Measurements from ENCODE around the gene ZNF366. TPM values are rescaled to one million over a fixed set of nuclear protein-coding genes. Genes with fewer than 3 reads are reported as not detected.

ZNF366 gene
- total and polyA plus RNA-seq, 9 donors: 0.83 to 3.5 (median 1.6) TPM

- H3K4me1 ChIP-seq (ENCODE audit: insufficient read depth): no peaks in the 10 kb centered on the region
- TF ChIP-seq POLR2A (IDR thresholded peaks at IDR 0.05) (no peak), CTCF (IDR thresholded peaks at IDR 0.05) (no peak), EP300 (IDR thresholded peaks at IDR 0.05) (no peak)
- H3K4me3 ChIP-seq: no peak overlapping the region
- 72 to 76% (median 76%) methylated on average over 5 of the region's 5 CpGs for WGBS, 3 donors
- H3K9me3 ChIP-seq: no peaks in the 10 kb centered on the region
- no peak overlapping the region for H3K27ac ChIP-seq
- no peaks in the 10 kb centered on the region for H3K36me3 ChIP-seq
- DNase-seq: no peak
- intact Hi-C loops (cut with DNase I): no loop called here
- H3K27me3 ChIP-seq: no peaks in the 10 kb centered on the region
These were observed 30.0 kb upstream of the ZNF366 start for GRCh38 chr5:72537166-72537565.

- Histone ChIP-seq H3K36me3 (no peaks in the 10 kb centered on the region), H3K9me3 (no peaks in the 10 kb centered on the region), H3K27ac (no peak overlapping the region), H3K27me3 (no peaks in the 10 kb centered on the region), H3K4me3 (no peak overlapping the region), H3K4me1 (ENCODE audit: insufficient read depth) (no peaks in the 10 kb centered on the region)
- intact Hi-C loops (cut with DNase I): no loop called here
- no peak for DNase-seq
- WGBS, 3 donors: 83 to 92% (median 88%) methylated on average over 4 of the region's 4 CpGs
- no peak for TF ChIP-seq CTCF (IDR thresholded peaks at IDR 0.05)
- no peak for TF ChIP-seq EP300 (IDR thresholded peaks at IDR 0.05)
- no peak for TF ChIP-seq POLR2A (IDR thresholded peaks at IDR 0.05)
These were observed 24.4 kb upstream of the ZNF366 start for GRCh38 chr5:72531496-72532190.

- Histone ChIP-seq H3K4me3 (no peak overlapping the region), H3K36me3 (no peaks in the 10 kb centered on the region), H3K27me3 (no peaks in the 10 kb centered on the region), H3K27ac (no peak overlapping the region), H3K9me3 (no peaks in the 10 kb centered on the region), H3K4me1 (ENCODE audit: insufficient read depth) (no peaks in the 10 kb centered on the region)
- intact Hi-C loops (cut with DNase I): no loop called here
- TF ChIP-seq POLR2A (IDR thresholded peaks at IDR 0.05) (no peak), CTCF (IDR thresholded peaks at IDR 0.05) (no peak), EP300 (IDR thresholded peaks at IDR 0.05) (no peak)
- 13 to 28% (median 14%) methylated on average over 7 of the region's 7 CpGs for WGBS, 3 donors
- DNase-seq: no peak
These were observed 23.0 kb upstream of the ZNF366 start for GRCh38 chr5:72530196-72530595.

- 80 to 94% (median 91%) methylated on average over 2 of the region's 2 CpGs for WGBS, 3 donors
- no peaks in the 10 kb centered on the region for H3K4me1 ChIP-seq (ENCODE audit: insufficient read depth)
- intact Hi-C loops (cut with DNase I): loop anchor here in 1 of 4 donors (10.0 kb wide), 1 partner anchor 155 kb away; no protein-coding TSS in a partner anchor
- TF ChIP-seq CTCF (IDR thresholded peaks at IDR 0.05) (no peak), EP300 (IDR thresholded peaks at IDR 0.05) (no peak), POLR2A (IDR thresholded peaks at IDR 0.05) (no peak)
- H3K9me3 ChIP-seq: no peaks in the 10 kb centered on the region
- DNase-seq: no peak
- H3K4me3 ChIP-seq: no peak overlapping the region
- no peaks in the 10 kb centered on the region for H3K36me3 ChIP-seq
- no peak overlapping the region for H3K27ac ChIP-seq
- H3K27me3 ChIP-seq: no peaks in the 10 kb centered on the region
These were observed 22.2 kb upstream of the ZNF366 start for GRCh38 chr5:72529383-72529782.

Measured in ovary (tissue), 9 donors.